IMR-90 (cell line): ENCODE data around the gene SLC13A5. TPM values are rescaled to one million over a fixed set of nuclear protein-coding genes. Genes with fewer than 3 reads are reported as not detected.

Source experiments
- ATAC-seq: fragments of 200-7000 bp; cut with Tn5 transposase; 2 replicates; pipeline ENCODE4 v1.9.1; 2020; ENCODE audit warnings: low read depth, mild to moderate bottlenecking, moderate library complexity
- BruUV-seq: library from RNA; stranded (reverse); fragments of 400-500 nt; replicated peaks from 2 replicates; lab custom pipeline; 2021; lab: Mats Ljungman, UMichigan
- CTCF ChIA-PET: fragments of 300-600 bp; formaldehyde crosslinking; extraction: SDS; loops from one replicate; lab custom pipeline; 2021; ENCODE audit warnings: antibody characterized with exemption; lab: Yijun Ruan, JAX
- POLR2A ChIA-PET: fragments of 300-600 bp; sonication (Branson Sonifier 250); formaldehyde crosslinking; loops from one replicate; lab custom pipeline; 2022; ENCODE audit warnings: antibody characterized with exemption; ENCODE audit not compliant: unreplicated experiment; lab: Charles Lee
- DNase-seq: peaks from one replicate; pipeline ENCODE4 v3.0.0; 2013
- H2AFZ ChIP-seq: replicated peaks from 2 replicates; pipeline ENCODE3; 2013; ENCODE audit warnings: low read length, mild to moderate bottlenecking; ENCODE audit not compliant: poor library complexity
- H2AK5ac ChIP-seq: 2 replicates; pipeline ENCODE4 v1.6.1; 2013; ENCODE audit warnings: low read depth, low read length, inconsistent platforms
- H2AK9ac ChIP-seq: replicated peaks from 2 replicates; pipeline ENCODE3; 2013; ENCODE audit warnings: mild to moderate bottlenecking, low read depth, low read length, moderate library complexity; ENCODE audit not compliant: poor library complexity
- H2BK120ac ChIP-seq: 2 replicates; pipeline ENCODE4 v1.6.1; 2013; ENCODE audit warnings: low read depth, low read length, inconsistent platforms
- H2BK15ac ChIP-seq: 3 replicates; pipeline ENCODE4 v1.6.1; 2013; ENCODE audit warnings: low read depth, low read length, inconsistent platforms
- H2BK20ac ChIP-seq: 2 replicates; pipeline ENCODE4 v1.6.1; 2013; ENCODE audit warnings: low read depth, mild to moderate bottlenecking, inconsistent platforms, low read length, moderate library complexity
- H2BK5ac ChIP-seq: 2 replicates; pipeline ENCODE4 v1.6.1; 2013; ENCODE audit warnings: mild to moderate bottlenecking, low read depth, low read length, inconsistent platforms; ENCODE audit not compliant: poor library complexity, severe bottlenecking
- H3K14ac ChIP-seq: replicated peaks from 2 replicates; pipeline ENCODE4 v1.6.1; 2013; ENCODE audit warnings: low read depth, low read length, inconsistent platforms
- H3K18ac ChIP-seq: 2 replicates; pipeline ENCODE4 v1.6.1; 2013; ENCODE audit warnings: low read depth, low read length, control low read depth
- H3K23ac ChIP-seq: 2 replicates; pipeline ENCODE4 v1.6.1; 2013; ENCODE audit warnings: low read depth, low read length, inconsistent platforms
- H3K27ac ChIP-seq: 2 replicates; pipeline ENCODE4 v1.5.1; 2013; ENCODE audit warnings: mild to moderate bottlenecking, control low read depth, low read length; ENCODE audit not compliant: insufficient read depth
- H3K27me3 ChIP-seq: 2 replicates; pipeline ENCODE4 v1.6.1; 2013; ENCODE audit warnings: low read length; ENCODE audit not compliant: control insufficient read depth, insufficient read depth
- H3K36me3 ChIP-seq: 2 replicates; pipeline ENCODE4 v1.6.1; 2013; ENCODE audit warnings: low read length, mixed read lengths; ENCODE audit not compliant: control insufficient read depth, insufficient read depth
- H3K4ac ChIP-seq: 2 replicates; pipeline ENCODE4 v1.6.1; 2013; ENCODE audit warnings: low read depth, low read length, inconsistent platforms
- H3K4me1 ChIP-seq: 2 replicates; pipeline ENCODE4 v1.6.1; 2013; ENCODE audit warnings: low read length, mixed read lengths; ENCODE audit not compliant: control insufficient read depth, insufficient read depth
- H3K4me2 ChIP-seq: 2 replicates; pipeline ENCODE4 v1.6.1; 2013; ENCODE audit warnings: low read depth, mild to moderate bottlenecking, control low read depth, low read length, moderate library complexity
- H3K4me3 ChIP-seq: 2 replicates; pipeline ENCODE4 v1.5.1; 2013; ENCODE audit warnings: low read depth, mild to moderate bottlenecking, control low read depth, low read length, moderate library complexity; ENCODE audit not compliant: insufficient read depth
- H3K56ac ChIP-seq: 2 replicates; pipeline ENCODE4 v1.6.1; 2013; ENCODE audit warnings: low read length, inconsistent platforms; ENCODE audit not compliant: insufficient read depth; ENCODE audit errors: extremely low read depth
- H3K79me1 ChIP-seq, 2 experiments: 2 replicates each; pipeline ENCODE4 v1.6.1; 2013; ENCODE audit warnings: low read length in 2 of 2, inconsistent platforms in 1 of 2, low read depth in 1 of 2
- H3K9ac ChIP-seq: 2 replicates; pipeline ENCODE4 v1.6.1; 2013; ENCODE audit warnings: low read depth, low read length, control low read depth
- H3K9me1 ChIP-seq: 2 replicates; pipeline ENCODE4 v1.6.1; 2013; ENCODE audit warnings: low read length, inconsistent platforms; ENCODE audit not compliant: insufficient read depth
- H3K9me3 ChIP-seq: 2 replicates; pipeline ENCODE4 v1.6.1; 2013; ENCODE audit warnings: low read length; ENCODE audit not compliant: control insufficient read depth, insufficient read depth
- H4K20me1 ChIP-seq: 2 replicates; pipeline ENCODE4 v1.6.1; 2013; ENCODE audit warnings: low read length, inconsistent platforms; ENCODE audit not compliant: insufficient read depth
- H4K5ac ChIP-seq: 2 replicates; pipeline ENCODE4 v1.6.1; 2013; ENCODE audit warnings: mild to moderate bottlenecking, low read depth, low read length, control low read depth
- H4K8ac ChIP-seq, 2 experiments: 2 replicates each; pipeline ENCODE4 v1.6.1; 2013; ENCODE audit warnings: low read depth in 2 of 2, low read length in 2 of 2, control low read depth in 1 of 2, inconsistent platforms in 1 of 2
- H4K91ac ChIP-seq: 2 replicates; pipeline ENCODE4 v1.6.1; 2013; ENCODE audit warnings: low read depth, low read length, inconsistent platforms; ENCODE audit not compliant: insufficient read depth
- BHLHE40 ChIP-seq: fragments of 150-350 bp; IDR thresholded peaks from 2 replicates; pipeline ENCODE4 v1.6.1; 2016; ENCODE audit warnings: mild to moderate bottlenecking, low read depth, low read length
- CEBPB ChIP-seq: IDR thresholded peaks from 2 replicates; pipeline ENCODE4 v1.6.1; 2012; ENCODE audit warnings: low read depth, low read length, improper control_type of control experiment
- CHD1 ChIP-seq: IDR thresholded peaks from 2 replicates; pipeline ENCODE4 v1.6.1; 2012; ENCODE audit warnings: low read depth, low read length, improper control_type of control experiment
- FOS ChIP-seq: fragments of 150-350 bp; IDR thresholded peaks from 2 replicates; pipeline ENCODE4 v1.6.1; 2016; ENCODE audit warnings: low read depth, low read length
- MAFK ChIP-seq: IDR thresholded peaks from 2 replicates; pipeline ENCODE4 v1.6.1; 2012; ENCODE audit warnings: low read depth, low read length, improper control_type of control experiment
- MAZ ChIP-seq: IDR thresholded peaks from 2 replicates; pipeline ENCODE4 v1.6.1; 2012; ENCODE audit warnings: low read depth, mild to moderate bottlenecking, low read length, improper control_type of control experiment, moderate library complexity, borderline replicate concordance
- MXI1 ChIP-seq: IDR thresholded peaks from 2 replicates; pipeline ENCODE4 v1.6.1; 2012; ENCODE audit warnings: low read depth, mild to moderate bottlenecking, low read length, moderate library complexity, borderline replicate concordance
- NFE2L2 ChIP-seq: fragments of 150-350 bp; IDR thresholded peaks from 2 replicates; pipeline ENCODE4 v1.6.1; 2016; ENCODE audit warnings: low read depth, mild to moderate bottlenecking, low read length
- POLR2A ChIP-seq: IDR thresholded peaks from 2 replicates; pipeline ENCODE4 v1.6.1; 2012; ENCODE audit warnings: mild to moderate bottlenecking, low read depth, low read length
- RAD21 ChIP-seq: IDR thresholded peaks from 2 replicates; pipeline ENCODE4 v1.6.1; 2012; ENCODE audit warnings: low read length, improper control_type of control experiment
- RCOR1 ChIP-seq: IDR thresholded peaks from 2 replicates; pipeline ENCODE4 v1.6.1; 2012; ENCODE audit warnings: mild to moderate bottlenecking, low read length, improper control_type of control experiment; ENCODE audit not compliant: insufficient replicate concordance
- RFX5 ChIP-seq: IDR thresholded peaks from 2 replicates; pipeline ENCODE4 v1.8.0; 2012; ENCODE audit warnings: low read depth, mild to moderate bottlenecking, low read length, moderate library complexity
- SMC3 ChIP-seq: fragments of 150-350 bp; IDR thresholded peaks from 2 replicates; pipeline ENCODE4 v1.6.1; 2016; ENCODE audit warnings: low read depth, mild to moderate bottlenecking, antibody characterized with exemption, low read length, moderate library complexity
- WGBS, 2 experiments: methylation state at CpG; one replicate each; pipeline versions ENCODE4 v1.1.5 to v1.1.7; 2013; ENCODE audit warnings: missing lambda C conversion rate in 2 of 2; ENCODE audit not compliant: insufficient read length in 1 of 2; ENCODE audit errors: extremely low coverage in 2 of 2; 5-methylcytosine and 5-hydroxymethylcytosine counted together
- dilution Hi-C: fragments of 300-500 bp; cut with HindIII; formaldehyde crosslinking; loops from one replicate; pipeline ENCODE4 v1.14.3; 2018; ENCODE audit warnings: low sequenced_read_pairs; ENCODE audit not compliant: unreplicated experiment
- in situ Hi-C: fragments of 300-500 bp; cut with MboI; formaldehyde crosslinking; loops from 3 replicates; pipeline ENCODE4 v1.14.3; 2019; ENCODE audit warnings: low sequenced_read_pairs, inconsistent platforms, mixed read lengths
- intact Hi-C: fragments of 100-400 bp; cut with micrococcal nuclease; formaldehyde crosslinking; loops from 2 replicates; pipeline ENCODE4 v1.10.0; 2022
- polyA plus RNA-seq, 3 experiments: library from polyadenylated mRNA; depleted of rRNA; stranded (reverse); fragments of >200 nt; gene quantifications; 2 replicates each; pipeline ENCODE4 v1.2.3, GENCODE V29; 2012; ENCODE audit warnings: low replicate concordance in 1 of 3
- total RNA-seq: library from RNA; depleted of rRNA; stranded (reverse); fragments of >200 nt; gene quantifications from 2 replicates; pipeline ENCODE4 v1.2.3, GENCODE V29; 2012
- TF ChIP-seq, protein P1 (sequence below): fragments of 150-350 bp; IDR thresholded peaks from 2 replicates; pipeline ENCODE4 v1.6.1; 2016; ENCODE audit warnings: low read depth, mild to moderate bottlenecking, low read length, moderate library complexity, borderline replicate concordance
- TF ChIP-seq, protein P2 (sequence below): fragments of 150-350 bp; IDR thresholded peaks from 2 replicates; pipeline ENCODE4 v1.6.1; 2017; ENCODE audit warnings: mild to moderate bottlenecking, antibody characterized with exemption, low read length, low read depth
- TF ChIP-seq, protein P3 (sequence below): conservative IDR thresholded peaks from 2 replicates; pipeline ENCODE4 v1.5.1; 2012; ENCODE audit warnings: mild to moderate bottlenecking, low read depth, low read length, improper control_type of control experiment

Gene SLC13A5
- total and polyA plus RNA-seq, 2 of the 4 experiments (the other 2 are of a cell fraction), result not detected

DNA sequence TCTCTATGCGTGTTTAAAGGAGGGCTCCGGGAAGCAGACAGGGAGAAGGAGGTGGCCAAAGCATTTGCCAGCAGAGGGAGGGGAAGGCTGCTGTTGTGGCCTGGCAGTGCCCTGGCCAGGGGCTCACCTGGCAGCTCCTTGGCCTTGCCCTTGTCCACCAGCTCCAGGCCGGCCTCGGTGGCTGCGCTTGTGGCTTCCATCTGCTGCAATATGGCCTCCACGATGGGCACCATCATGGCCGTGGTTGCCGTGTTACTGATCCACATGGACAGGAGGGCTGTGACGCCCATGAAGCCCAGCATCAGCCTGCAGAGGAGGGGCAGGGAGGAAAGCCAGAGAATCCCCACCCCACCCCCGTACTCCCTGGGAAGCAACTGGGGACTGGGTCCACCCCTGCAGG lies 9.4 kb downstream of the SLC13A5 start:
- Histone ChIP-seq H3K9ac (no peak overlapping the region), H3K4me1 (no peaks in the 10 kb centered on the region), H2BK120ac (no peak overlapping the region), H4K8ac (no peak overlapping the region), H3K27ac (no peak overlapping the region), H4K91ac (no peak overlapping the region), H2BK5ac (no peak overlapping the region), H3K4me2 (no peak overlapping the region), H2BK20ac (no peak overlapping the region), H2AK9ac (no peak overlapping the region), H3K36me3 (no peaks in the 10 kb centered on the region), H3K23ac (no peak overlapping the region), H3K4ac (no peak overlapping the region), H3K9me1 (no peaks in the 10 kb centered on the region), H3K27me3 (peaks cover 15% of the 10 kb centered on the region), H2BK15ac (no peak overlapping the region), H2AFZ (no peak overlapping the region), H3K9me3 (no peaks in the 10 kb centered on the region), H2AK5ac (no peak overlapping the region), H3K14ac (no peak overlapping the region), H3K4me3 (no peak overlapping the region), H3K18ac (no peak overlapping the region), H4K5ac (no peak overlapping the region), H4K20me1 (no peaks in the 10 kb centered on the region), H3K56ac (no peak overlapping the region), H3K79me1 (no peaks in the 10 kb centered on the region)
- dilution Hi-C loops (no loop called here), in situ Hi-C loops (no loop called here), intact Hi-C loops (no loop called here)
- DNase-seq, result no peak
- ChIA-PET CTCF (no interaction called here), POLR2A (no interaction called here)
- WGBS, 2 experiments, result 87% methylated on average over 5 of the region's 10 CpGs; no CpG with 5 or more reads in 1 of the 2 experiments
- BruUV-seq, result no TSS peak
- ATAC-seq, result no peak
- no peak for TF ChIP-seq RCOR1
- no peak for TF ChIP-seq POLR2A
- no peak for TF ChIP-seq CHD1
- TF ChIP-seq, protein P1, sequence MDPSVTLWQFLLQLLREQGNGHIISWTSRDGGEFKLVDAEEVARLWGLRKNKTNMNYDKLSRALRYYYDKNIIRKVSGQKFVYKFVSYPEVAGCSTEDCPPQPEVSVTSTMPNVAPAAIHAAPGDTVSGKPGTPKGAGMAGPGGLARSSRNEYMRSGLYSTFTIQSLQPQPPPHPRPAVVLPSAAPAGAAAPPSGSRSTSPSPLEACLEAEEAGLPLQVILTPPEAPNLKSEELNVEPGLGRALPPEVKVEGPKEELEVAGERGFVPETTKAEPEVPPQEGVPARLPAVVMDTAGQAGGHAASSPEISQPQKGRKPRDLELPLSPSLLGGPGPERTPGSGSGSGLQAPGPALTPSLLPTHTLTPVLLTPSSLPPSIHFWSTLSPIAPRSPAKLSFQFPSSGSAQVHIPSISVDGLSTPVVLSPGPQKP, result no peak
- no peak for TF ChIP-seq RFX5
- TF ChIP-seq, protein P2, sequence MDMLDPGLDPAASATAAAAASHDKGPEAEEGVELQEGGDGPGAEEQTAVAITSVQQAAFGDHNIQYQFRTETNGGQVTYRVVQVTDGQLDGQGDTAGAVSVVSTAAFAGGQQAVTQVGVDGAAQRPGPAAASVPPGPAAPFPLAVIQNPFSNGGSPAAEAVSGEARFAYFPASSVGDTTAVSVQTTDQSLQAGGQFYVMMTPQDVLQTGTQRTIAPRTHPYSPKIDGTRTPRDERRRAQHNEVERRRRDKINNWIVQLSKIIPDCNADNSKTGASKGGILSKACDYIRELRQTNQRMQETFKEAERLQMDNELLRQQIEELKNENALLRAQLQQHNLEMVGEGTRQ, result no peak
- TF ChIP-seq, protein P3, sequence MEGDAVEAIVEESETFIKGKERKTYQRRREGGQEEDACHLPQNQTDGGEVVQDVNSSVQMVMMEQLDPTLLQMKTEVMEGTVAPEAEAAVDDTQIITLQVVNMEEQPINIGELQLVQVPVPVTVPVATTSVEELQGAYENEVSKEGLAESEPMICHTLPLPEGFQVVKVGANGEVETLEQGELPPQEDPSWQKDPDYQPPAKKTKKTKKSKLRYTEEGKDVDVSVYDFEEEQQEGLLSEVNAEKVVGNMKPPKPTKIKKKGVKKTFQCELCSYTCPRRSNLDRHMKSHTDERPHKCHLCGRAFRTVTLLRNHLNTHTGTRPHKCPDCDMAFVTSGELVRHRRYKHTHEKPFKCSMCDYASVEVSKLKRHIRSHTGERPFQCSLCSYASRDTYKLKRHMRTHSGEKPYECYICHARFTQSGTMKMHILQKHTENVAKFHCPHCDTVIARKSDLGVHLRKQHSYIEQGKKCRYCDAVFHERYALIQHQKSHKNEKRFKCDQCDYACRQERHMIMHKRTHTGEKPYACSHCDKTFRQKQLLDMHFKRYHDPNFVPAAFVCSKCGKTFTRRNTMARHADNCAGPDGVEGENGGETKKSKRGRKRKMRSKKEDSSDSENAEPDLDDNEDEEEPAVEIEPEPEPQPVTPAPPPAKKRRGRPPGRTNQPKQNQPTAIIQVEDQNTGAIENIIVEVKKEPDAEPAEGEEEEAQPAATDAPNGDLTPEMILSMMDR, result no peak
- no peak for TF ChIP-seq SMC3
- no peak for TF ChIP-seq BHLHE40
- TF ChIP-seq NFE2L2, result no peak
- TF ChIP-seq CEBPB, result no peak
- no peak for TF ChIP-seq MXI1
- TF ChIP-seq MAZ, result no peak
- TF ChIP-seq MAFK, result no peak
- no peak for TF ChIP-seq FOS
- TF ChIP-seq RAD21, result no peak
